22Rv1 (cell line): ENCODE results near the gene NOC2L.

Experiments used
- H3K27ac ChIP-seq: fragments of 450-650 bp; 2 replicates; pipeline ENCODE4 v1.5.1; 2017
- ZFX ChIP-seq: fragments of 450-650 bp; IDR thresholded peaks from 2 replicates; pipeline ENCODE4 v1.6.1; 2017; ENCODE audit warnings: antibody characterized with exemption, borderline replicate concordance
- TF ChIP-seq, protein P1 (sequence below): fragments of 450-650 bp; IDR thresholded peaks from 2 replicates; pipeline ENCODE4 v1.5.1; 2017; ENCODE audit warnings: mild to moderate bottlenecking

NOC2L gene

GRCh38 chr1:975365-975764 is 16.3 kb upstream of the NOC2L start:
- TF ChIP-seq, protein P1, sequence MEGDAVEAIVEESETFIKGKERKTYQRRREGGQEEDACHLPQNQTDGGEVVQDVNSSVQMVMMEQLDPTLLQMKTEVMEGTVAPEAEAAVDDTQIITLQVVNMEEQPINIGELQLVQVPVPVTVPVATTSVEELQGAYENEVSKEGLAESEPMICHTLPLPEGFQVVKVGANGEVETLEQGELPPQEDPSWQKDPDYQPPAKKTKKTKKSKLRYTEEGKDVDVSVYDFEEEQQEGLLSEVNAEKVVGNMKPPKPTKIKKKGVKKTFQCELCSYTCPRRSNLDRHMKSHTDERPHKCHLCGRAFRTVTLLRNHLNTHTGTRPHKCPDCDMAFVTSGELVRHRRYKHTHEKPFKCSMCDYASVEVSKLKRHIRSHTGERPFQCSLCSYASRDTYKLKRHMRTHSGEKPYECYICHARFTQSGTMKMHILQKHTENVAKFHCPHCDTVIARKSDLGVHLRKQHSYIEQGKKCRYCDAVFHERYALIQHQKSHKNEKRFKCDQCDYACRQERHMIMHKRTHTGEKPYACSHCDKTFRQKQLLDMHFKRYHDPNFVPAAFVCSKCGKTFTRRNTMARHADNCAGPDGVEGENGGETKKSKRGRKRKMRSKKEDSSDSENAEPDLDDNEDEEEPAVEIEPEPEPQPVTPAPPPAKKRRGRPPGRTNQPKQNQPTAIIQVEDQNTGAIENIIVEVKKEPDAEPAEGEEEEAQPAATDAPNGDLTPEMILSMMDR: no peak
- TF ChIP-seq ZFX: no peak
- H3K27ac ChIP-seq: peak overlapping the region; percentile 63; the same call in 1 of the 2 replicates

GRCh38 chr1:974687-975328 is 15.8 kb upstream of the NOC2L start:
- H3K27ac ChIP-seq: no peak overlapping the region
- TF ChIP-seq, protein P1: no peak
- no peak for TF ChIP-seq ZFX

- TF ChIP-seq, protein P1: no peak
- TF ChIP-seq ZFX: no peak
- no peak overlapping the region for H3K27ac ChIP-seq
Measured at GRCh38 chr1:974293-974640, 15.2 kb upstream of the NOC2L start.

GRCh38 chr1:973459-974292 is 14.6 kb upstream of the NOC2L start:
- no peak overlapping the region for H3K27ac ChIP-seq
- TF ChIP-seq, protein P1: no peak
- no peak for TF ChIP-seq ZFX

DNA sequence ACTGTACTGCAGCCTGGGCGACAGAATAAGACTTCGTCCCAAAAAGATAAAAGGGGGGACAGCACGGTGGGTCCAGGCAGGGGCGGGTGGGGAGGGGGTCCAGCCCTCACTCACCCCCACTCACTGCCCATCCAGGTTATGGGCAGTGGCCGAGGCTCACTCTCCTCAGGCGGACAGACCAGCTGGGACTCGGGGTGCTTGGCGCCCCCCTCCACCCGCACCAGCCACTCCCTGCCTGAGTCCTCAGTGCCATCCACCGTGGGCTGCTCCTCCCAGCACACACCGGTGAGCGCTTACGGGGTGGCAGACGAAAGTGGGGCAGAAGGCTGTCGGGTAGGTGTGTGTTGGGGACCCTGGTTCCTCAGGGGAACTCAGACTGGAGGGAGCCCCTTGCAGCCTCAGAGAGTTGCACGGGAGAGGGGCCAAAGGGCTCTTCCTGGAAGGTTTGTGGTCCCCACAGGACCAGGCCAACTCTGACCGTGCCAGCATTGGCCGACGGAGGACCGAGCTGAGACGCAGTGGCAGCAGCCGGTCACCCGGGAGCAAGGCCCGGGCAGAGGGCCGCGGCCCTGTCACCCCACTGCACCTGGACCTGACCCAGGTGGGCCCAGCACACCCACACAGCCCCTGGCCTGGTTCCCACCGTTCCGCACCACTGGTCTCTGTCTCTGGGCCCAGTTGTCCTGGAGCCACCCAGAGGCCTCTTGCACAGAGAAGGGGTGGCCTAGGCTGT is 13.8 kb upstream of the NOC2L start:
- H3K27ac ChIP-seq: no peak overlapping the region
- no peak for TF ChIP-seq ZFX
- TF ChIP-seq, protein P1: no peak

DNA sequence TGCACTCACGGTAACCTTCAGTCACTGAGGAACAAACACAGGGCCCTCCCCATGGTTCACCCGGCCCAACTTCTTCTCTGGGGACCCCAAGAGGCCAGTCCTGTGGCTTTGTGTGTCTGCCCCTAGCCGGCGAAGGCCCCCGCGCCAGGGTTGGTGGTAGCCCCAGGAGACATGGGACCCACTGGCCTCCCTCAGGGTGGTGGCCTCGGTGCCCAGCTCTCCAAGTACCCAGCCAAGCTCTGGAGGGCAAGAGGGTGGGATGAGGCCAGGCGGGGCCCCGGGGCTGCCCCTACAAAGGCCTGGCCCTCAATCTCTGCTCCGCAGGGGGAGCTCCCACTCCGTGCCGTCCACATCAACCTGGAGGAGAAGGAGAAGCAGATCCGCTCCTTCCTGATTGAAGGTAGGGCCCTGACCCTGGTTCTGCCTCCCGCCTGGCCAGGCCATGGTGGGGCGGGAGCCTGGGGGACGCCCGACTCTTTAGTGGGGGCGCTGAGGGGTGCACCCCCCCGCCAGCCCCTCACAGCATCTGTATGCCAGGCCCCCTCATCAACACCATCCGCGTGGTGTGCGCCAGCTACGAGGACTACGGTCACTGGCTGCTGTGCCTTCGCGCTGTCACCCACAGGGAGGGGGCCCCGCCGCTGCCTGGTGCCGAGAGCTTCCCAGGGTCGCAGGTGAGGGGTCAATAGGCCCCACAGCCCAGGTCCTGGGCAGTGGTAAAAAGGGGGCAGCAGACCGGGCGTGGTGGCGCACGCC is 12.9 kb upstream of the NOC2L start:
- TF ChIP-seq, protein P1: no peak
- TF ChIP-seq ZFX: no peak
- no peak overlapping the region for H3K27ac ChIP-seq
